Measurements from ENCODE around the gene JAG1.
"Not testable (repeated sequence)": the region's sequence is repeated elsewhere in the genome, so short reads cannot be mapped to it uniquely, and the experiment has no call there.

The JAG1 gene

GRCh38 chr20:10616212-10616611 is 57.6 kb downstream of the JAG1 start:
- no peak for TF ChIP-seq CTCF (conservative IDR thresholded peaks at IDR 0.05)
- no peak overlapping the region for H3K27ac ChIP-seq

GRCh38 chr20:10613911-10614310 is 59.9 kb downstream of the JAG1 start:
- no peak for TF ChIP-seq CTCF (conservative IDR thresholded peaks at IDR 0.05)

GRCh38 chr20:10613426-10613825 is 60.4 kb downstream of the JAG1 start:
- H3K27ac ChIP-seq = not testable (repeated sequence)

More at GRCh38 chr20:10613911-10614310, 59.9 kb downstream of the JAG1 start:
- H3K27ac ChIP-seq = no peak overlapping the region

- no peak overlapping the region for H3K27ac ChIP-seq
- TF ChIP-seq CTCF (conservative IDR thresholded peaks at IDR 0.05) = peak; percentile 41; the same call in 1 of the 2 replicates
Observed at GRCh38 chr20:10611357-10611756, 62.4 kb downstream of the JAG1 start.

GRCh38 chr20:10610251-10610650 is 63.5 kb downstream of the JAG1 start:
- TF ChIP-seq CTCF (conservative IDR thresholded peaks at IDR 0.05) = no peak
- H3K27ac ChIP-seq = no peak overlapping the region

GRCh38 chr20:10609770-10610169 is 64.0 kb downstream of the JAG1 start:
- no peak overlapping the region for H3K27ac ChIP-seq
- no peak for TF ChIP-seq CTCF (conservative IDR thresholded peaks at IDR 0.05)

GRCh38 chr20:10609276-10609675 is 64.5 kb downstream of the JAG1 start:
- H3K27ac ChIP-seq = no peak overlapping the region
- TF ChIP-seq CTCF (conservative IDR thresholded peaks at IDR 0.05) = no peak

GRCh38 chr20:10605547-10606195 is 68.1 kb downstream of the JAG1 start:
- TF ChIP-seq CTCF (conservative IDR thresholded peaks at IDR 0.05) = no peak
- H3K27ac ChIP-seq = no peak overlapping the region
